Measurements from ENCODE around the gene FRMPD4. TPM values are rescaled to one million over a fixed set of nuclear protein-coding genes. Genes with fewer than 3 reads are reported as not detected.

Gene FRMPD4
- total and polyA plus RNA-seq, 8 donors = 0.45 to 0.86 (median 0.68) TPM; not detected in 2

DNA sequence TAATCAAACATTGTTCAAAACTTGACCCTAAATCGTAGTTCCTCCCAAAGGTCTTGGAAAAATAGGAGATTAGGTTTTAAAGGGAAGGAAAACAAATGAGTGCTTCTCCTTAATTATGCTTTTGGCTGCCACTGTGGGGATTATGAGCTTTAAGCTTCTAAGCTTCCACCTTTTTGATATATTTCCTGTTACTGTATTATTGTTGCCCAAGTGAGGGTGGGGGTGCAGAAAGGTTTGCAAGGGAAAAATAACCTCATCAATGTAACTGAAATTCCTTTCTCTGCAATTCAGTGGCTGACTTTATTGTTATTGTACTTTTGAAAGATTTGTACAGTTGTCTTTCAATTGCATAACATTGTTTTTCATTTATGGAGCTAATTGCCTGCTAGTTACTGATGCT, 285.1 kb downstream of the FRMPD4 start:
- DNase-seq = no peak
- Histone ChIP-seq H3K27me3 (no peaks in the 10 kb centered on the region), H3K36me3 (no peaks in the 10 kb centered on the region), H3K27ac (no peak overlapping the region), H3K4me3 (no peak overlapping the region), H3K4me1 (no peaks in the 10 kb centered on the region), H3K9me3 (no peaks in the 10 kb centered on the region)
- no peak for ATAC-seq
- TF ChIP-seq CTCF (IDR thresholded peaks at IDR 0.05) = no peak
- intact Hi-C loops (cut with DNase I) = no loop called here

GRCh38 chrX:12425496-12425895, 287.2 kb downstream of the FRMPD4 start:
- Histone ChIP-seq H3K36me3 (no peaks in the 10 kb centered on the region), H3K4me1 (no peaks in the 10 kb centered on the region), H3K27ac (no peak overlapping the region), H3K9me3 (no peaks in the 10 kb centered on the region), H3K27me3 (no peaks in the 10 kb centered on the region), H3K4me3 (no peak overlapping the region)
- TF ChIP-seq CTCF (IDR thresholded peaks at IDR 0.05) = no peak
- intact Hi-C loops (cut with DNase I) = no loop called here
- ATAC-seq (no peak), DNase-seq (no peak)

GRCh38 chrX:12426420-12426819, 288.1 kb downstream of the FRMPD4 start:
- Histone ChIP-seq H3K27me3 (no peaks in the 10 kb centered on the region), H3K4me1 (no peaks in the 10 kb centered on the region), H3K4me3 (no peak overlapping the region), H3K36me3 (no peaks in the 10 kb centered on the region), H3K27ac (no peak overlapping the region), H3K9me3 (no peaks in the 10 kb centered on the region)
- ATAC-seq (no peak), DNase-seq (no peak)
- TF ChIP-seq CTCF (IDR thresholded peaks at IDR 0.05) = no peak
- intact Hi-C loops (cut with DNase I) = no loop called here

GRCh38 chrX:12434493-12434892, 296.2 kb downstream of the FRMPD4 start:
- no peak overlapping the region for H3K27ac ChIP-seq
- DNase-seq (no peak), ATAC-seq (no peak)
- H3K9me3 ChIP-seq = no peaks in the 10 kb centered on the region
- no peak for TF ChIP-seq CTCF (IDR thresholded peaks at IDR 0.05)
- H3K4me3 ChIP-seq = no peak overlapping the region
- H3K27me3 ChIP-seq = no peaks in the 10 kb centered on the region
- intact Hi-C loops (cut with DNase I) = no loop called here
- no peaks in the 10 kb centered on the region for H3K36me3 ChIP-seq
- no peaks in the 10 kb centered on the region for H3K4me1 ChIP-seq

DNA sequence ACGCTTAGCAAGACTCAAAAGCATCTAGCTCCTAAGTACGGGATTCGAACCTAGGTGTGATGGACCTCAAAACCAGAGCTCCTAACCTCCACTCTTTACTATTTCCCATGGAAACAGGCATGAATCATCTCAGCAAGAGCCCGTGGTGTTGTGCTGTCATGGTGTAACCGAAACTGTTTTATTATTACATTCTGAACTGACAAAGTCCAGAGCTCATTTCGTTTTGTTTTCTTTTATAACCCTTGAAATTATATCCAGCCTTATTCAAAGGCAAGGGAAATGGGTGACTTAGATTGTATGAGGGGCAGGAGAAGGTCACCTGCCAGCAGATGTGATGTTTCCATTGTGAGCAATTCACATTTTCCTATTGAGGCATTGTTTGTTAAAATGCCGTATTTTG, 301.1 kb downstream of the FRMPD4 start:
- no peaks in the 10 kb centered on the region for H3K36me3 ChIP-seq
- no peaks in the 10 kb centered on the region for H3K27me3 ChIP-seq
- H3K4me3 ChIP-seq = no peak overlapping the region
- ATAC-seq = no peak
- H3K9me3 ChIP-seq = no peaks in the 10 kb centered on the region
- no peaks in the 10 kb centered on the region for H3K4me1 ChIP-seq
- no peak for DNase-seq
- H3K27ac ChIP-seq = no peak overlapping the region
- no peak for TF ChIP-seq CTCF (IDR thresholded peaks at IDR 0.05)
- intact Hi-C loops (cut with DNase I) = no loop called here
